ENCODE measurements around the gene BCAS3.

The BCAS3 gene

GRCh38 chr17:61331178-61331577 is 653.5 kb downstream of the BCAS3 start:
- DNase-seq: no peak

GRCh38 chr17:61331886-61332285 is 654.2 kb downstream of the BCAS3 start:
- DNase-seq: no peak

GRCh38 chr17:61333136-61333535 is 655.5 kb downstream of the BCAS3 start:
- DNase-seq: no peak

GRCh38 chr17:61334673-61335072 is 657.0 kb downstream of the BCAS3 start:
- DNase-seq: no peak

- no peak for DNase-seq
Observed at GRCh38 chr17:61335105-61335844, 657.6 kb downstream of the BCAS3 start.

GRCh38 chr17:61335845-61336655 is 658.4 kb downstream of the BCAS3 start:
- DNase-seq: no peak

- DNase-seq: no peak
Observed at GRCh38 chr17:61337290-61337689, 659.6 kb downstream of the BCAS3 start.

GRCh38 chr17:61338000-61338798 is 660.5 kb downstream of the BCAS3 start:
- DNase-seq: no peak

GRCh38 chr17:61338874-61339478 is 661.3 kb downstream of the BCAS3 start:
- DNase-seq: no peak

- no peak for DNase-seq
Observed at GRCh38 chr17:61340431-61341209, 663.0 kb downstream of the BCAS3 start.

GRCh38 chr17:61343576-61343975 is 665.9 kb downstream of the BCAS3 start:
- no peak for DNase-seq

GRCh38 chr17:61345061-61345460 is 667.4 kb downstream of the BCAS3 start:
- DNase-seq: no peak

- no peak for DNase-seq
Observed at GRCh38 chr17:61345825-61346666, 668.4 kb downstream of the BCAS3 start.

GRCh38 chr17:61349350-61349749 is 671.7 kb downstream of the BCAS3 start:
- DNase-seq: no peak

- DNase-seq: no peak
Observed at GRCh38 chr17:61351745-61352407, 674.2 kb downstream of the BCAS3 start.

- DNase-seq: no peak
Observed at GRCh38 chr17:61352408-61352770, 674.7 kb downstream of the BCAS3 start.

GRCh38 chr17:61352781-61353491 is 675.3 kb downstream of the BCAS3 start:
- no peak for DNase-seq

GRCh38 chr17:61353615-61354014 is 676.0 kb downstream of the BCAS3 start:
- no peak for DNase-seq

- no peak for DNase-seq
Observed at GRCh38 chr17:61354895-61355874, 677.5 kb downstream of the BCAS3 start.

Data from stimulated activated CD4-positive, alpha-beta T cell treated with anti-CD3 and anti-CD28 coated beads, Interleukin-2, amount 100 ng/mL, for 24 hours (primary cell).